ENCODE results near the gene C14orf180. TPM values are rescaled to one million over a fixed set of nuclear protein-coding genes. Genes with fewer than 3 reads are reported as not detected.
A peak's percentile ranks its signal among the peaks of the same experiment; 100 is the strongest.

Gene C14orf180
- total RNA-seq = not detected
- total RNA-seq = 0 reads per million in 2 donors

DNA sequence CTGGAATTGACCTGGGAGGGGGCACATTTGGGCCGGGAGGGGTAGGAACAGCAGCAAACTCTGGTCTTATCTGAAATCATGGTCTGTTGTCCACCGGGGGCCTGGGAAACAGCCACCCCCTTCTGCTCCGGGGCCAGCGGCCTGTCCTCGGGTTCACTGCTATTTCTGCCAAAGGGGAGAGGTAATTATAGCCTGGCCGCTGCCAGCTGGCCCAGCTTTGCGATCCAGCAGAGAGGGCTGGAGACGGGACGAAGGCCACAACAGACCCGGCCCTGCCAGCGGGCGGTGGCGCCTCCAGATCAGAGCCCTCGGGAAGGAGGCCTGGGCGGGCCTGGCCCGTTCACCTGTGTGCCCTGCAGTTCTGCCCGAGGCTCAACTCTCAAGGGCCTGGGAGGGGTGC is at the start of gene C14orf180:
Gene C14orf180, plus strand, starts transcription at position 258 of the 400 bp plus-strand sequence. CDS start 6,667 bp downstream, outside the sequence.
- no peak for DNase-seq
- no peaks in the 10 kb centered on the region for H3K9me3 ChIP-seq (ENCODE audit: control insufficient read depth, low read length, poor library complexity, severe bottlenecking)
- no peak within 1 kb of the TSS for H3K27ac Mint-ChIP-seq
- H3K36me3 Mint-ChIP-seq (ENCODE audit: low read depth) = no peaks in the 10 kb centered on the region
- no peak for ATAC-seq
- H3K4me1 Mint-ChIP-seq = peaks cover 3% of the 10 kb centered on the region
- no peak within 1 kb of the TSS for H3K4me3 Mint-ChIP-seq
- H3K27me3 Mint-ChIP-seq = peaks cover 28% of the 10 kb centered on the region

DNA sequence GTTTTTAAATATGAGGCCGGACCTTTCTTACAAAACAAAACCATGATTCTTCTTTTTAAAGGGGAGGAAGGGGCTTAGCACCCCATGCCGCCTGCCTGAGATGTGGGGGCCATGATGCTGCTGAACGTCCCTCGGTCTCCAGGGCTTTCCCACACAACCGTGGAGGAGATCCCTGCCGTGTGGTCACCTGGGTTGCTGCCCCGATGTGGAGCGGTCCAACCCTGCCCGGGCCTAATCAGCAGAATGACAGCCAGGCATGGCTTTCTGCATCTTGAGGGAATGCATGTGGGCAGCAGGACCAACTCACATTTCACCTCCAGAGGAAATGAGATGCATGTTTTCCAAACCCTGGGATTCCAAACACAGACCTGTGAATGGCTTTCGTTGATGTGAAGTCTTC is 48.9 kb upstream of the C14orf180 start:
- Mint-ChIP-seq H3K27me3 (no peaks in the 10 kb centered on the region), H3K4me1 (no peaks in the 10 kb centered on the region), H3K27ac (no peak overlapping the region), H3K4me3 (no peak overlapping the region), H3K36me3 (ENCODE audit: low read depth) (no peaks in the 10 kb centered on the region)
- DNase-seq (no peak), ATAC-seq (no peak)
- peaks cover 3% of the 10 kb centered on the region for H3K9me3 ChIP-seq (ENCODE audit: control insufficient read depth, low read length, poor library complexity, severe bottlenecking)

GRCh38 chr14:104531421-104532190 is 48.0 kb upstream of the C14orf180 start:
- H3K4me1 Mint-ChIP-seq = no peaks in the 10 kb centered on the region
- no peaks in the 10 kb centered on the region for H3K36me3 Mint-ChIP-seq (ENCODE audit: low read depth)
- H3K9me3 ChIP-seq (ENCODE audit: control insufficient read depth, low read length, poor library complexity, severe bottlenecking) = peaks cover 3% of the 10 kb centered on the region
- H3K27me3 Mint-ChIP-seq = peaks cover 3% of the 10 kb centered on the region
- H3K4me3 Mint-ChIP-seq = no peak overlapping the region
- DNase-seq (no peak), ATAC-seq (no peak)
- no peak overlapping the region for H3K27ac Mint-ChIP-seq

DNA sequence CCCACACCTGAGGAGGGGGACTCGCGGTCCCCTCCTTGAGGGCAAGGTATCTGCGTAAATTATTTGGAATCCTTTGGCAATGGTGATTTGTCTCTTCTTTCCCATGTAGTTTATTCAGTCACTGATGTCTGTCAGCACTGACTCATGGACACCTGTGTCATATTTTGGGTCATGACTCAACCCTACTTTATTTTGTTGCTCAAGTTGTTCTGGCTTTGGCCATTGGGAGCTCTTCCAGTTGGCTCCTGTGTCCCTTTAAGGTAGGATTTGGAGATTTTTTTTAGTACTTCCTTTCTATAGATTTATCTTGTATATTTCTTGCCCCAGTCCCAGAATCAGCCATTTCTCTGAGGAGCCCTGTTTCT is 47.4 kb upstream of the C14orf180 start:
- DNase-seq (no peak), ATAC-seq (no peak)
- Mint-ChIP-seq H3K4me3 (no peak overlapping the region), H3K27me3 (peaks cover 7% of the 10 kb centered on the region), H3K36me3 (ENCODE audit: low read depth) (no peaks in the 10 kb centered on the region), H3K27ac (no peak overlapping the region), H3K4me1 (no peaks in the 10 kb centered on the region)
- peaks cover 3% of the 10 kb centered on the region for H3K9me3 ChIP-seq (ENCODE audit: control insufficient read depth, low read length, poor library complexity, severe bottlenecking)

- no peak overlapping the region for H3K27ac Mint-ChIP-seq
- H3K27me3 Mint-ChIP-seq = peaks cover 7% of the 10 kb centered on the region
- DNase-seq (no peak), ATAC-seq (no peak)
- H3K36me3 Mint-ChIP-seq (ENCODE audit: low read depth) = no peaks in the 10 kb centered on the region
- no peak overlapping the region for H3K4me3 Mint-ChIP-seq
- H3K9me3 ChIP-seq (ENCODE audit: control insufficient read depth, low read length, poor library complexity, severe bottlenecking) = no peaks in the 10 kb centered on the region
- H3K4me1 Mint-ChIP-seq = peaks cover 2% of the 10 kb centered on the region
Observed at GRCh38 chr14:104534036-104534435, 45.5 kb upstream of the C14orf180 start.

GRCh38 chr14:104536942-104537612 is 42.5 kb upstream of the C14orf180 start:
- Mint-ChIP-seq H3K4me1 (peaks cover 2% of the 10 kb centered on the region), H3K36me3 (ENCODE audit: low read depth) (no peaks in the 10 kb centered on the region), H3K4me3 (no peak overlapping the region), H3K27me3 (peaks cover 11% of the 10 kb centered on the region), H3K27ac (no peak overlapping the region)
- DNase-seq (no peak), ATAC-seq (no peak)
- no peaks in the 10 kb centered on the region for H3K9me3 ChIP-seq (ENCODE audit: control insufficient read depth, low read length, poor library complexity, severe bottlenecking)

DNA sequence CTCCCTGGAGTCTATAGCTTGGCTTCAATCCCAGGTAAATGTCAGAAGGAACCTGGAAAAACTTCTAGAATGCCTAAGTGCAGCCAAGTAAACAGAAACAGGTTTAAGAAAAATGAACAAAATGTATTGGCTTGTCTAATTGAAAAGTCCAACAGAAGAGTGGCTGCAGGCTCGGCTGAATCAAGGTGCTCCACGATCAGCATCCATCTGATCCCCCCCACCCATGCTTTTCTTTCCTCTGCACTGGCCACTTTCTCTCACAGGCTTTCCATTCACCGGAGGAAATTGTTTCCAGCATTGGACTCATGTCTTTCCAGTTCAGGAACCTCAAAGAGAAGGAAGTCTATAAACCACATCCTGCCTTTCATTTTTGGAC is 42.0 kb upstream of the C14orf180 start:
- no peaks in the 10 kb centered on the region for H3K9me3 ChIP-seq (ENCODE audit: control insufficient read depth, low read length, poor library complexity, severe bottlenecking)
- no peak overlapping the region for H3K27ac Mint-ChIP-seq
- ATAC-seq (no peak), DNase-seq (no peak)
- H3K4me1 Mint-ChIP-seq = peaks cover 2% of the 10 kb centered on the region
- no peak overlapping the region for H3K4me3 Mint-ChIP-seq
- peaks cover 16% of the 10 kb centered on the region for H3K27me3 Mint-ChIP-seq
- no peaks in the 10 kb centered on the region for H3K36me3 Mint-ChIP-seq (ENCODE audit: low read depth)

DNA sequence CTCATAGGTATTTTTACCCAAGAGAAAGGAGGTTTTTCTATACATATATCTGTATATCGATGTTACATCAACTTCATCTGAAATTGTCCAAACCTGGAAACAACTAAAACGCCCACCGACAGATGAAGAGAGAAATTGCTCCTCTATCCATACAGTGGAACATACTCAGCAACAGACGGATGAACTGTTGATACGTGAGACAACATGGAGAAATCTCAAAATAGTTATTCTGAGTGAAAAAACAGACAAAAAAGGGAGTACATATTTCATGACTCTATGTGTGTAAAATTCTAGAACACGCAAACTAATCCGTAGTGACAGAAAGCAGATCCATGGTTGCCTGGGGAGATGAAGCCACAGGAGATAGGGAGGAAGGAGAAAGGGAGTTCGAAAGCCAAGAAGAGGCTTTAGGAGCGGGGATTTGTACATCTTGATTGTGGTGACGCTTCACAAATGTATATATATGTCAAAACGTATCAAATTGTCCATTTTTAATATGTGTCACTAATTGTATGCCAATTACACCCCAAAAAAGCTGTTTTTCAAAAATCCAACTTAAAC is 37.6 kb upstream of the C14orf180 start:
- no peak overlapping the region for H3K27ac Mint-ChIP-seq
- H3K4me1 Mint-ChIP-seq = peaks cover 5% of the 10 kb centered on the region
- H3K27me3 Mint-ChIP-seq = peaks cover 44% of the 10 kb centered on the region
- ATAC-seq (no peak), DNase-seq (no peak)
- H3K9me3 ChIP-seq (ENCODE audit: control insufficient read depth, low read length, poor library complexity, severe bottlenecking) = no peaks in the 10 kb centered on the region
- no peak overlapping the region for H3K4me3 Mint-ChIP-seq
- peaks cover 3% of the 10 kb centered on the region for H3K36me3 Mint-ChIP-seq (ENCODE audit: low read depth)

DNA sequence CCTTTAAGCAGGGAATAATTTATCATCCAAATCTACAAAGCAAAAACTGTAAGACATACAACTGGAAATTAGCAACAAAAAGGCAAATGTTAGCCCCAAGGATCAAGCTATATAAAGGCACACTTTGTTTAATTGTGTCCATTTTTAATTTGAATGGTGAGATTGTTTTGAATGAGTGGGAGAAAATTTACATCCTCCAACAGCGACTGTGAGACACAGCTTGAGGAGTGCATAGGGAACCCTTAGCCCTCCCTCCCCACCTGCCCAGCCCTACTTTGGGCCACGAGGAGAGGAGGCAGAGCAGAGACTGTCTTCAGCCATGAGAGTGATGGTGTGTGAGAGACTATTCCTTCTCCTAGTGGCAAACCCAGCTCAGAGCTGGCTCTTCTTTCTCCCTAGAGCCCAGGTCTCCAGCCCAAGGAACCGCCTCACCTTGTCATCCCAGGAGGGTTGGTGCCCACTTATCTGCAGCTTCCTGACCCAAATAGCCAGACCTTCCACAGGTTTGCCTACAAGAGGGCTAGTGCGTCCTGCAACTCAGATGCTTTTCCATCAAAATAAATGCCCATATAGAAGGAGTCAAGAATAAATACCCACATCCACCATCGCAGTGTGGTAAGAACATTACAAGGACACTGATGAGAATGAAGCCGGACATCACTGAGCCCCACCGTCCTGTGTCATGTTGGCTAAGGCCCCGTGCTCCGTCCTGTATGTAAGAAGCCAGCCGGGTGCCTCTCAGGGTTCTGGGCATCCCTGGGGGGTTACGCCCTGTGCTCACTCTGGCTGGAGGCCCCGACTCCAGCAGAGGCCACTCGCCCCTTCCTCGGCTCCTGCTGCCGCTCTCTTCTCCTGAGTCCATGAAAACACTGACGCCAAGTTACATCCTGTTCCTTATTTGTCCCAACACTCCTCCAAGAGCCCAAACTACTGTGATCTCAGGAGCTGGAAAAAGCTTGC is 36.4 kb upstream of the C14orf180 start:
- H3K4me1 Mint-ChIP-seq = peaks cover 5% of the 10 kb centered on the region
- peaks cover 3% of the 10 kb centered on the region for H3K36me3 Mint-ChIP-seq (ENCODE audit: low read depth)
- H3K4me3 Mint-ChIP-seq = no peak overlapping the region
- peaks cover 50% of the 10 kb centered on the region for H3K27me3 Mint-ChIP-seq
- DNase-seq (no peak), ATAC-seq (no peak)
- H3K27ac Mint-ChIP-seq = no peak overlapping the region
- H3K9me3 ChIP-seq (ENCODE audit: control insufficient read depth, low read length, poor library complexity, severe bottlenecking) = no peaks in the 10 kb centered on the region

- H3K36me3 Mint-ChIP-seq (ENCODE audit: low read depth) = peaks cover 3% of the 10 kb centered on the region
- ATAC-seq = no peak
- no peak for DNase-seq
- peaks cover 3% of the 10 kb centered on the region for H3K4me1 Mint-ChIP-seq
- peak overlapping the region; percentile 41 for H3K27ac Mint-ChIP-seq
- peaks cover 50% of the 10 kb centered on the region for H3K27me3 Mint-ChIP-seq
- no peak overlapping the region for H3K4me3 Mint-ChIP-seq
- H3K9me3 ChIP-seq (ENCODE audit: control insufficient read depth, low read length, poor library complexity, severe bottlenecking) = no peaks in the 10 kb centered on the region
Observed at GRCh38 chr14:104544362-104544961, 35.1 kb upstream of the C14orf180 start.

GRCh38 chr14:104545151-104545941 is 34.2 kb upstream of the C14orf180 start:
- no peak for DNase-seq
- peaks cover 58% of the 10 kb centered on the region for H3K27me3 Mint-ChIP-seq
- peaks cover 3% of the 10 kb centered on the region for H3K4me1 Mint-ChIP-seq
- peaks cover 3% of the 10 kb centered on the region for H3K36me3 Mint-ChIP-seq (ENCODE audit: low read depth)
- no peak for ATAC-seq
- peak overlapping the region; percentile 41 for H3K27ac Mint-ChIP-seq
- H3K4me3 Mint-ChIP-seq = no peak overlapping the region
- no peaks in the 10 kb centered on the region for H3K9me3 ChIP-seq (ENCODE audit: control insufficient read depth, low read length, poor library complexity, severe bottlenecking)

GRCh38 chr14:104545942-104546501 is 33.5 kb upstream of the C14orf180 start:
- Mint-ChIP-seq H3K36me3 (ENCODE audit: low read depth) (peaks cover 3% of the 10 kb centered on the region), H3K4me1 (peaks cover 3% of the 10 kb centered on the region), H3K4me3 (no peak overlapping the region), H3K27me3 (peaks cover 61% of the 10 kb centered on the region), H3K27ac (no peak overlapping the region)
- no peak for DNase-seq
- H3K9me3 ChIP-seq (ENCODE audit: control insufficient read depth, low read length, poor library complexity, severe bottlenecking) = no peaks in the 10 kb centered on the region
- no peak for ATAC-seq

All from T-helper 17 cell (primary cell).